A549 treated with RU486 at 1 μM for 4 hours (cell line): ENCODE measurements around the gene ZNF433. TPM values are rescaled to one million over a fixed set of nuclear protein-coding genes. Genes with fewer than 3 reads are reported as not detected.

Experiments
- total RNA-seq: library from RNA; stranded (reverse); fragments of 200-300 nt; extraction: Qiagen RNA extraction; gene quantifications from 5 replicates; pipeline ENCODE4 v1.2.3, GENCODE V29; 2022; ENCODE audit warnings: low read depth

ZNF433 gene
- total RNA-seq, result not detected in 5 replicates

GRCh38 chr19:12035220-12036172 is at the start of gene ZNF433:
Gene ZNF433, minus strand, starts transcription at chr19:12035679. Its CDS starts 140 bp downstream, at chr19:12035539.

GRCh38 chr19:12064590-12065538 is 29.4 kb upstream of the ZNF433 start, which contains the start of gene ZNF844:
Gene ZNF844, plus strand, starts transcription at chr19:12064731. Its CDS starts 143 bp downstream, at chr19:12064874.

GRCh38 chr19:12052497-12053169 is 17.2 kb upstream of the ZNF433 start, which contains the start of gene ZNF878:
Gene ZNF878, minus strand, starts transcription at chr19:12052961. Its CDS starts 160 bp downstream, at chr19:12052801.

GRCh38 chr19:11964858-11965645 is 70.4 kb downstream of the ZNF433 start, which contains the start of gene ZNF763:
Gene ZNF763, plus strand, starts transcription at chr19:11965040. Its CDS starts 169 bp downstream, at chr19:11965209.

Other genes starting within 250 kb of the ZNF433 start
- not detected in 5 replicates for gene ZNF491, start 237.2 kb downstream of the ZNF433 start, total RNA-seq
- gene ZNF440, start 221.4 kb downstream of the ZNF433 start, total RNA-seq, result 0.03 to 0.09 TPM (median 0.06 TPM) in 3 of 5 replicates, not detected in the others
- not detected in 5 replicates for gene ZNF439, start 187.0 kb downstream of the ZNF433 start, total RNA-seq
- gene ZNF69, start 147.9 kb downstream of the ZNF433 start, total RNA-seq, result not detected in 5 replicates
- 0.18 to 0.39 TPM (median 0.30 TPM) in 5 replicates for gene ZNF700, start 110.6 kb downstream of the ZNF433 start, total RNA-seq
- not detected in 5 replicates for gene ZNF763, start 70.6 kb downstream of the ZNF433 start, total RNA-seq
- gene ZNF878, start 17.3 kb upstream of the ZNF433 start, total RNA-seq, result not detected in 5 replicates
- not detected in 5 replicates for gene ZNF844, start 29.1 kb upstream of the ZNF433 start, total RNA-seq
- gene ZNF20, start 104.7 kb upstream of the ZNF433 start, total RNA-seq, result 0.15 to 0.36 TPM (median 0.29 TPM) in 3 of 5 replicates, not detected in the others
- not detected in 5 replicates for gene ZNF625, start 121.1 kb upstream of the ZNF433 start, total RNA-seq
- 1.4 to 2.5 TPM (median 1.6 TPM) in 5 replicates for gene ZNF136, start 127.4 kb upstream of the ZNF433 start, total RNA-seq